Panc1 (cell line): Measurements from ENCODE around the gene ZNF521.

ENCODE experiments used
- CTCF ChIP-seq: fragments of 450-650 bp; IDR thresholded peaks from 2 replicates; pipeline ENCODE4 v1.5.1; 2017; ENCODE audit warnings: mild to moderate bottlenecking
- POLR2AphosphoS5 ChIP-seq: IDR thresholded peaks from 2 replicates; pipeline ENCODE4 v1.6.1; 2012; ENCODE audit warnings: mild to moderate bottlenecking, low read depth, low read length, moderate library complexity
- REST ChIP-seq, 2 experiments: IDR thresholded peaks; 2 replicates each; pipeline ENCODE4 v1.6.1; 2011 to 2012; ENCODE audit warnings: low read depth in 2 of 2, control low read depth in 1 of 2, low read length in 1 of 2, mild to moderate bottlenecking in 1 of 2, moderate library complexity in 1 of 2; ENCODE audit not compliant: insufficient read depth in 1 of 2
- SIN3A ChIP-seq: IDR thresholded peaks from 2 replicates; pipeline ENCODE4 v1.6.1; 2012; ENCODE audit warnings: low read depth, mild to moderate bottlenecking, low read length, moderate library complexity, borderline replicate concordance; ENCODE audit not compliant: insufficient read depth

DNA sequence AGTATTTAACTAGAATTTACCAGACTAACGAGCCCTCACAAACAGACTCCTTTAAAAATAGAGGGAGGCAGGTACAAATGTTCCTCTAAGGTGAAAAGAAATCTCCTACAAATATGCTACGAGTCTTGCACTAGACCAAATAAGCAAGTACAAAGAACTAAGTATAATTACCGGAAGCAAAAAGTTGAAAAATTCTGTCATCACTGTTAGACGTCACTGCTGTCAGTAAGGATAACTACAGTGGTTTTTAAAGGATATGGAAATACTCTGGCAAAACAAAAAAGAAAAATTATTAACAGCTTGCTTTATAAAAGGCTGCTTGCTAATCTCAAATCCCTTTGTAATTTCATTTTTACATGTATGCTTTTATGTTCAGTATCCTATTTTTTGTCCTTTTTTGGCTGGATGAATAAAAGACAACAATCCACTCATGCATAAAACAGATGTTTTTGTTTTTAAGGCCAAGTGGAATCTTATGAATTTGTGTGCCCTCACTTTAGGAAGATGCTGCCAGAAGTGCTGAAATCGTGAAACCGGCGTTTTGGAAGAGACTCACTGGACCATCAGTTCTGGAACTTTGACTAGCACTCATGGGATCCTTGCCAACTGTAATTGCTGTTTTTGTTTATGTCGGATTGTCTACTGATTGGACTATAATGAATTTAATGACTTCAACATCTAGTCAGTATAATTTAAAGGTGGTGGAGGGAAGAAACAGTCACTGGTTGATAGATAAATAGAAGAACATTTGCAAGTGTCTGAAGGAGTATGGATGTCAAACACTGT, 6.7 kb downstream of the ZNF521 start:
- TF ChIP-seq POLR2AphosphoS5, result no peak
- TF ChIP-seq CTCF, result no peak
- no peak for TF ChIP-seq REST (IDR thresholded peaks at IDR 0.05; ENCODE audit: insufficient read depth in 1 of 2, low read depth in 2 of 2, low read length in 1 of 2)
- no peak for TF ChIP-seq SIN3A
